Motor neuron (in vitro differentiated cells): ENCODE results near the gene MBLAC1. TPM values are rescaled to one million over a fixed set of nuclear protein-coding genes. Genes with fewer than 3 reads are reported as not detected.
A peak's percentile ranks its signal among the peaks of the same experiment; 100 is the strongest.
"Not testable (repeated sequence)": the region's sequence is repeated elsewhere in the genome, so short reads cannot be mapped to it uniquely, and the experiment has no call there.

Experiments
- ATAC-seq, 8 experiments: fragments of 200-7000 bp; cut with Tn5 transposase; replicated peaks in 6 of 8; 2 replicates each; pipeline ENCODE4 v1.8.0; 2021; ENCODE audit warnings: mild to moderate bottlenecking in 8 of 8, moderate library complexity in 8 of 8
- H3K27ac ChIP-seq, 2 donors: fragments of 250-450 bp; sonication (Bioruptor Pico); 2 replicates each; pipeline ENCODE4 v1.9.0; 2021; ENCODE audit warnings: antibody characterized with exemption in 2 of 2, mild to moderate bottlenecking in 2 of 2, moderate library complexity in 1 of 2
- H3K4me1 ChIP-seq, 2 donors: fragments of 250-450 bp; sonication (Bioruptor Pico); replicated peaks in 1 of 2; 2 replicates each; pipeline ENCODE4 v1.6.1; 2021; ENCODE audit warnings: antibody characterized with exemption in 2 of 2, mild to moderate bottlenecking in 2 of 2, moderate library complexity in 1 of 2
- H3K4me3 ChIP-seq, 5 donors: fragments of 250-450 bp; sonication (Bioruptor Pico); 2 replicates each; pipeline ENCODE4 v1.9.0; 2021; ENCODE audit warnings: antibody characterized with exemption in 5 of 5, mild to moderate bottlenecking in 5 of 5, moderate library complexity in 4 of 5
- WGBS, 10 experiments: fragments of 450-650 bp; shearing (Covaris generic); methylation state at CpG; one replicate each; pipeline ENCODE4 v1.0.0; 2022; 5-methylcytosine and 5-hydroxymethylcytosine counted together
- in situ Hi-C, 9 experiments: fragments of 400-800 bp; cut with MboI; loops; one replicate each; pipeline ENCODE4 v1.15.0; 2021; ENCODE audit warnings: low sequenced_read_pairs in 9 of 9, low pct_unique_long_range_greater_than_20kb in 2 of 9; ENCODE audit not compliant: unreplicated experiment in 9 of 9
- total RNA-seq, 8 experiments: library from RNA; unstranded; fragments of 300-600 nt; gene quantifications; 2 replicates each; pipeline versions ENCODE4 v1.2.3 to v1.2.4, GENCODE V29; 2022

MBLAC1 gene
- total RNA-seq, 8 experiments from 2014 or later, result 1.7 to 5.1 (median 4.1) TPM

DNA sequence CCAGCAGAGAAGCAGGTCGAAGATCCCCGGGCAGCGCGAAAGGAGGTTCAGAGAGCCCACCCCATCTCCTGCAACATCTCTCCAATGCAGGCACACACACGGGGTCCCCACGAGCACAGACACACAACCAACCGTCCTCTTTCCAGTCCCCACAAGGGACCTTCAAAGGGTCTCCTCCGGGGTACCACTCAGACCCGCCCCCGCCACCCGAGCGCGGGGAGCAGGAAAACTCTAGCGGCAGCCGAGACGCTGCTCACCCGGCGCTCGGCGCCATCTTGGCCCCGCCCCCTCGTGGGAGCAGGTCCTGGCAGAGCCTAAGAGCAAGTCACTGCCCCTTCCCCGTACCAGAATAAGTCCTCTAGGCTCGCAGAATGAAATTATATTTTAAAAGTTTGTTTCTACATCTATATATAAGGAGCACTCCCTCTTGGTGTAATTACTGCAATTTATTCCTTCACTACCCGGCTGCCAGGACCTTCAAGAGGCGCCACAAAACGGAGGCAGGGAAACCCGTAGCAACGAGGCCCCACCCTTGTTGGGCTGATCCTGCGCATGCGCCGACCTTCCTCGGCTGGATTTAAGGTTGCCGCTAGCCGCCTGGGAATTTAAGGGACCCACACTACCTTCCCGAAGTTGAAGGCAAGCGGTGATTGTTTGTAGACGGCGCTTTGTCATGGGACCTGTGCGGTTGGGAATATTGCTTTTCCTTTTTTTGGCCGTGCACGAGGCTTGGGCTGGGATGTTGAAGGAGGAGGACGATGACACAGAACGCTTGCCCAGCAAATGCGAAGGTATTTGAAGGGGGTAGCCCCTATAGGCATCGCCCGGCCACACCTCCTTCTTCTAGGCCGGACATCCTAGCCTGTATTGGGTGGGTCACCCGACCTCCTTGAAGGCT lies 7.4 kb upstream of the MBLAC1 start, which contains the start of the genes CNPY4 and TAF6:
TSS of gene CNPY4 (plus strand) at position 563 of the 898 bp plus-strand sequence. CDS start at position 674, 111 bp downstream.
TSS of gene TAF6 (minus strand) at position 287 of the 898 bp plus-strand sequence. CDS start 5,149 bp downstream, outside the sequence.
- Histone ChIP-seq H3K27ac (peak within 1 kb of the TSS; percentile 98), H3K4me1 (peaks cover 4 to 9% of the 10 kb centered on the region in 2 donors), H3K4me3 (peak within 1 kb of the TSS; percentile 81 to 89 (median 88))
- WGBS, 10 experiments, result 0 to 7% (median 2%) methylated on average over 1 to 22 of the region's 49 CpGs; no CpG with 5 or more reads in 2 of the 10 experiments
- in situ Hi-C loops, result no loop called here
- peak; percentile 83 to 90 (median 86) for ATAC-seq

DNA sequence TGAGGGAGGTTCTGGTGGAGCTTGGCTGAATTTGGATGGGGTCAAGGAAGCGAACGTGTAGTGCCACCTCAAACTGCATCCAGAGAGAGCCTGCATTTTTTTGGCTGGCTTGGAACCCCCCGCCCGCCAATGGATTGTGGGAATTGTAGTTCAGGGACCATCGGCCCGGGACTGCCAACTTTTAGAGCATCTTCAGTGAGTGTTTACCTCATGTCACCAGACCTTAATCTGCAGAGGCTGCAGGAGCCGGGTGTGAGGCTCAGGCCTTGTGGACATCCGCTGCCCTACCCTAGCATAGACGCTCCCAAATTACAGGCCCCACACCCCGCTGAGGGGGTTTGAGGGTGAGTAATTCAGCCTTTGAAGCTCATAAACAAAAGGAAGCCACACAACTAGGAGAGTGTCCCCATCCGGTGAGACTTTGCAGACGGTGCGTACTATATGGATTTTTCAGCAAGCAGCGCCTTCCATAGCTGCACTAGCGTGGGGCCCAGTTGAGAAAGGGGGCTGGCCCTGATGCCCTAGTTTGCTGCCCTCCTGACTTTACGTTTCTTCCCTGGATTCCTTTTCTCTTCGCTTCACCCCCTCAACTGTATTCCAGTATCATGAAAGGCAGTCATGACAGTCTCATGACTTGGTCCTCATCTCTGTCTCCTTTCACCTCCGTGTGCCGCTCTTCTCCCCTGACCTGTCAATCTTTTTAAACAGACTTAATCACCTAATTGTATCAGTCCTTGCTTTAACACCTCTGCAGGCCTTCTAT lies 6.6 kb upstream of the MBLAC1 start:
- in situ Hi-C loops, result no loop called here
- H3K4me3 ChIP-seq, result peak overlapping the region; percentile 81 to 89 (median 88)
- H3K4me1 ChIP-seq, result peaks cover 4 to 9% of the 10 kb centered on the region in 2 donors
- peak overlapping the region; percentile 98 for H3K27ac ChIP-seq
- peak; percentile 28 to 69 (median 59) for ATAC-seq
- whole genome bisulfite sequencing, 10 experiments, result 0 to 50% (median 25%) methylated on average over 1 to 6 of the region's 19 CpGs; no CpG with 5 or more reads in 1 of the 10 experiments

GRCh38 chr7:100120733-100121036 lies 6.1 kb upstream of the MBLAC1 start:
- no peak for ATAC-seq
- peak overlapping the region; percentile 32 to 98 for H3K27ac ChIP-seq
- H3K4me3 ChIP-seq, result peak overlapping the region; percentile 81 to 89 (median 88)
- peaks cover 4 to 9% of the 10 kb centered on the region in 2 donors for H3K4me1 ChIP-seq
- 0 to 43% (median 0%) methylated on average over 1 of the region's 1 CpG; no CpG with 5 or more reads in 5 of the 10 experiments for WGBS, 10 experiments
- in situ Hi-C loops, result no loop called here

DNA sequence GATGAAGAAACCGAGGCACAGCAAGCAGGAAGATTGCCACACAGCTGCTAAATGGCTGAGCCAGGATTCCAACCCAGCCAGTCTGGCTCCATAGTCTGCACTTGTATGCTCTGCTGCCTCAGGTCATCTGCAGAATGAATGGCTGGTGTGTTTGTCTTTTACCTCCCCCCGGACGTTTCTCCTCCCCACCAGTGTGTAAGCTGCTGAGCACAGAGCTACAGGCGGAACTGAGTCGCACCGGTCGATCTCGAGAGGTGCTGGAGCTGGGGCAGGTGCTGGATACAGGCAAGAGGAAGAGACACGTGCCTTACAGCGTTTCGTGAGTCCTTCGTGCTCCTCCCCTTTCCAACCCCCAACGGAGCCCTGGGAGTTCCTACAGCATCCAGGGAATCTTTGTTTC lies 4.7 kb upstream of the MBLAC1 start:
- 76 to 83% (median 79%) methylated on average over 2 to 11 of the region's 13 CpGs; no CpG with 5 or more reads in 6 of the 10 experiments for WGBS, 10 experiments
- in situ Hi-C loops, result no loop called here
- no peak for ATAC-seq
- H3K4me1 ChIP-seq, result peaks cover 7 to 9% of the 10 kb centered on the region in 2 donors
- H3K27ac ChIP-seq, result no peak overlapping the region
- H3K4me3 ChIP-seq, result no peak overlapping the region

DNA sequence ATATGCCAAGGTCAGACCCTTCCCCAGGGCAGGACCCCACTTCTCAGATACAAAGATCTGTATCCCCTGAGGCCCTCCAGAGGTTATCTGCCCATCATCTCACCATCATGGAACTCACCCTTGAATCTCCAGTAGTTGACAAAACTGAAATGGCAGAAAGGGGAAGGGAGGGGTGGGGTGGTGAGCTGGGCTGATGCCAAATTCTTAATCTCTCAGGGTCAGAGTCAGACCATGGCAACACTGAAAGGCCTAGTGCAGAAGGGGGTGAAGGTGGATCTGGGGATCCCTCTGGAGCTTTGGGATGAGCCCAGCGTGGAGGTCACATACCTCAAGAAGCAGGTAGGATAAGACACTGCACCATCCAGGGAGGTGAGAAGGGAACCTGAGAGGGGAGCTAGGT lies 4.2 kb upstream of the MBLAC1 start:
- WGBS, 10 experiments, result 100% methylated on average over 1 of the region's 1 CpG; no CpG with 5 or more reads in 9 of the 10 experiments
- H3K27ac ChIP-seq, result no peak overlapping the region
- in situ Hi-C loops, result no loop called here

GRCh38 chr7:100124301-100125230 lies 2.2 kb upstream of the MBLAC1 start:
- WGBS, 10 experiments, result 57 to 100% (median 88%) methylated on average over 1 to 4 of the region's 4 CpGs; no CpG with 5 or more reads in 2 of the 10 experiments
- in situ Hi-C loops, result no loop called here
- H3K4me3 ChIP-seq, result no peak overlapping the region
- no peak overlapping the region for H3K27ac ChIP-seq
- peak in 1 of 8 experiments; percentile 9 for ATAC-seq
- H3K4me1 ChIP-seq, result peaks cover 11 to 16% of the 10 kb centered on the region in 2 donors

More for the DNA sequence above, 4.2 kb upstream of the MBLAC1 start:
- no peak for ATAC-seq
- no peak overlapping the region for H3K4me3 ChIP-seq
- peaks cover 7 to 9% of the 10 kb centered on the region in 2 donors for H3K4me1 ChIP-seq

DNA sequence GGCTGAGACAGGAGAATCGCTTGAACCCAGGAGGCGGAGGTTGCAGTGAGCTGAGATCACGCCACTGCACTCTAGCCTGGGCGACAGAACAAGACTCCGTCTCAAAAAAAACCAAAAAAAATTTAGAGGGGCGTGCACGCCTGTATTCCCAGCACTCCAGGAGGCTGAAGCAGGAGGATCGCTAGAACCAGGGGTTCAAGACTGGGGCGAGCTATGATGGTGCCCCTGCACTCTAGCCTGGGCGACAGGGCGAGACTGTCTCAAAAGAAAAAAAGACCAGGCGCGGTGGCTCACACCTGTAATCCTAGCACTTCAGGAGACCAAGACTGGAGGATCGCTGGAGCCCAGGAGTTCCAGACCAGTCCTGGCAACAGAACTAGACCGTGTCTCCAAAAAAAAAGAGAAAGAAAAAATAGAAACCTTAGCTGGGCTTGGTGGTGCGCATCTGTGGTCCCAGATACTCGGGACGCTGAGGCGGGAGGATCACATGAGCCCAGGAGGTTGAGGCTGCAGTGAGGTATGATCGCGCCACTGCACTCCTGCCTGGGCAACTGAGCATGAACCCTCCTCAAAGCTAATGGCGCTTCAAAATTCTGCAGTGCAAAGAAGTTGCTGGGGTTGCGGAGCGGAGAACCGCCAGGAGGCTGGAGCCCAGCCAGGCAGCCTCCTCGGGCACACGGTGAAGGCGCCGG lies 382 bp upstream of the MBLAC1 start:
- Histone ChIP-seq H3K4me1 (peaks cover 7 to 12% of the 10 kb centered on the region in 2 donors), H3K27ac (peak overlapping the region; percentile 82 to 93), H3K4me3 (peak overlapping the region; percentile 41 to 66 (median 53))
- ATAC-seq, result peak in 4 of 8 experiments; percentile 14 to 30 (median 18)
- 0 to 50% (median 10%) methylated on average over 2 to 10 of the region's 29 CpGs; no CpG with 5 or more reads in 1 of the 10 experiments for WGBS, 10 experiments
- in situ Hi-C loops, result no loop called here

DNA sequence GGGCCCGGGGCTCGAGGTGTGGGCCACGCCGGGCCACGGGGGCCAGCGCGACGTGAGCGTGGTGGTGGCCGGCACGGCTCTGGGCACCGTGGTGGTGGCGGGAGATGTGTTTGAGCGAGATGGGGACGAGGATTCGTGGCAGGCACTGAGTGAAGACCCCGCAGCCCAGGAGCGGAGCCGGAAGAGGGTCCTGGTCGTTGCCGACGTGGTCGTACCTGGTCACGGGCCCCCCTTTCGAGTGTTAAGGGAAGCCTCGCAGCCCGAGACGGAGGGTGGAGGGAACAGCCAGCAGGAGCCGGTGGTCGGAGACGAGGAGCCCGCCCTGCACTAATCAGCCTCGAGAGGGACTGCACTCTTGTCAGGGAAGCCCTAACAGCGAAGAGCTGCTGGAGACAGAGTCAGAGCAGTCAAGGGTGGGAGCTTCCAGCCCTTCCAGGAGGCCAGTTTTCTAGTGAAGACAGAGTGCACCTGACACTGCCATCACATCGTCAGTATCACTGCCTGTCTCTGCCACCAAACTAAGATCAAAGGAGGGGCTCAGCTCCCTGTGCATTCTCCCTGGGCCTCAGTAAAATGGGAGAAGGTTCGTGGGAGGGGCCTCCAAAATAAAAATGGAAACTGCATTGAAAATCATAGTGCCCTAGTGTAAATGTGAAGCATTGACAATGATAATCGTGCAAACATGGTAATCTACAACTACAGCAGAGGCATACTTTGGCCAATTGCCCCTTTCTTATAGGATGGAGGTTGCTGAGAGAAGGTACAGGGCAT lies 1.3 kb downstream of the MBLAC1 start:
- WGBS, 10 experiments, result 0 to 60% (median 19%) methylated on average over 1 to 5 of the region's 37 CpGs; no CpG with 5 or more reads in 2 of the 10 experiments
- H3K27ac ChIP-seq, result peak overlapping the region; percentile 82 to 93
- in situ Hi-C loops, result no loop called here
- H3K4me3 ChIP-seq, result peak overlapping the region; percentile 41 to 66 (median 53)
- peaks cover 9 to 15% of the 10 kb centered on the region in 2 donors for H3K4me1 ChIP-seq
- peak in 6 of 8 experiments; percentile 8 to 39 (median 30) for ATAC-seq

DNA sequence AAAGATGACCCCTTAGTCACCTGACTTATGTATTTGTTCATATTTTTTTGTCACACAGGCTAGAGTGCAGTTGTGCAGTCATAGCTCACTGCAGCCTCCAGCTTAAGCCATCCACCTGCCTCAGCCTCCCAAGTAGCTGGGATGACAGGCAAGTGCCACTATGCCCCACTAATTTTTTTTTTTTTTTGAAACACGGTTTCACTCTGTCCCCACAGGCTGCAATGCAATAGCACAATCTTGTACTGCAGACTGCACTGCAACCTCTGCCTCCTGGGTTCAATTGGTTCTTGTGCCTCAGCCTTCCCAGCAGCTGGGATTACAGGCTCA lies 1.8 kb downstream of the MBLAC1 start:
- peaks cover 9 to 15% of the 10 kb centered on the region in 2 donors for H3K4me1 ChIP-seq
- in situ Hi-C loops, result no loop called here
- no peak for ATAC-seq
- 40 to 100% (median 80%) methylated on average over 1 of the region's 1 CpG; no CpG with 5 or more reads in 5 of the 10 experiments for WGBS, 10 experiments
- peak overlapping the region; percentile 41 to 66 (median 53) for H3K4me3 ChIP-seq
- H3K27ac ChIP-seq, result no peak overlapping the region

- in situ Hi-C loops, H3K27ac ChIP-seq, ATAC-seq, H3K4me3 ChIP-seq: not testable (repeated sequence)
- H3K4me1 ChIP-seq, result peaks cover 9 to 15% of the 10 kb centered on the region in 2 donors
- WGBS, 10 experiments, result 100% methylated on average over 1 of the region's 1 CpG; no CpG with 5 or more reads in 6 of the 10 experiments
Observed at GRCh38 chr7:100130220-100130607, 3.4 kb downstream of the MBLAC1 start.
